Stimulated activated CD4-positive, alpha-beta T cell treated with anti-CD3 and anti-CD28 coated beads, Interleukin-1b, Interleukin-23, amount 100 ng/mL, for 24 hours (primary cell): ENCODE measurements around the gene FAM161B.
"Not testable (repeated sequence)": the region's sequence is repeated elsewhere in the genome, so short reads cannot be mapped to it uniquely, and the experiment has no call there.

ENCODE experiments used
- DNase-seq, 4 experiments: peaks; one replicate each; pipeline ENCODE4 v3.0.0-alpha.2; 2020; ENCODE audit warnings: low read depth in 4 of 4, low spot score in 1 of 4

The FAM161B gene

DNA sequence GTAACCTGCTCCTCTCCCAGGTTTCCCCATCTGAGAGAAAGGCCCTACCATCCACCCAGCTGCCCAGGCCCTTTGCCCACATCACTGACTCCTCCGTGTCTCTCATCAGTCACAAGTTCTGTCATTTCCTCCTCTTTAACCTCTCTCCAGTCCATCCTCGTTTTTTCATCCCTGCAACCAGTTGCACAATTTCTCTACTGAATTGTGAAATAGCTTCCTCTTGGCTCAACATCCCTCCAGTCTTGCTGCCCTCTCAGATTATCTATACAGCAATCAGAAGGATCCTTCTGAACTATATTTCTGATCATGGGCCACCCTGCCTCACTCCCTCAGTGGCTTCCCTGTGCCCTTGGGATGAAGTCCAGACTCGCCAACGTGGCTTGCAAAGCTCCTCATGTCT lies 6.8 kb downstream of the FAM161B start:
- DNase-seq, result no peak

DNA sequence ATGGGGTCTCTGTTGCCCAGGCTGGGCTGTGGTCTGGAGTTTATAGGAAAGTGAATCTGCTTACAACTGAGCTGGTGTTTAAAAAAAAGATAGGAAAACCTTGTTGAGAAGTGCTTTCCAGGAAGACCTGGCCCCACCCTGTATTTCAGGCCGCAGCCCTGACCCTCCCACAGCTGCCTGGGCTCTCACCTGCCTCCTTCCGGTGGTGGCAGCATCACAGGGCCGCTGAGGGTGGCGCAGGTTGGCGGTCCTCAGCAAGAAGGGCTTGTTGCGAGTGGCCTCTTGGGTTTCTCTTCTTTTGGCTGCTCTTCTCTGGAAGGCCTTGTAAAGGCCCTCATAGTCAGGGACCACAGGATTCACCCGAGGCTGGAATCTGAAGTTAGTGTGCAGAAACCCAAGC lies 7.7 kb downstream of the FAM161B start:
- no peak for DNase-seq

DNA sequence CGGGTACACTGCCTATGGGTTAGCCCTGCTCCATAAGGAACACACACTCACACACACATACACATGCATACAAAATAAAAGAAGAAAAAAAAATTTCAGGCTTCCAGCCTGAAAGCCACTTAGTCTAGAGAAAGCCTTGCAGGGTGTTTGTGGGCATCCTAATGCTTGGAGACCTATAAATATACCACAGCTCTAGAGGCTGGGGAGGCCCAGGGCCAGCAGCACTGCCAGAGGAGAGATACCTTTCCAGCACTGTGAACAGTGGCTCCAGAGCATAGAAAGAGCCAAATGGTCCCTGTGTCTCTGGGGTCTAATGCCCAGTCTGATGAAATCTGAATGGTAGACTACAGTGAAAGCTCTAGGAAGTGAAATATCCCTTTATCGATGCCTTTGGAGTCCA lies 12.9 kb downstream of the FAM161B start:
- DNase-seq, result no peak

DNA sequence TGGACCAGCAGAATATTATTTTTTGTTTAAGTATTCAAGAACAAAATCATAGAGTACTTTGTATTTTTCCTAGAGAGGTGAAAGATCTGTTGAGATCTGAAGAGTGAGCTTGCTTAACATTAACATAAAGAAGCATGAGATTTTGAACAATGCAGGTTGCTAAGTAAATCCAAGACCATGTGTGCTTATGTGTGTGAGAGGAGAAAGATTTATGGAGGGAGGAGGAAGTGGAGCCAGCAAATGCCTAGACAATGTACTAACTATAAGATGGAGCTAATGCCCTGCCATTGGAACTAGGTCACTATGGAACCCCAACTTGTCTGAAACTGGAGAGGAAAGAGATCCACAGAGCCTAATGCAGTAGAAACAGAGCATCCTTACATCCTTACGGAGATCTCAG lies 13.3 kb downstream of the FAM161B start:
- DNase-seq, result no peak

DNA sequence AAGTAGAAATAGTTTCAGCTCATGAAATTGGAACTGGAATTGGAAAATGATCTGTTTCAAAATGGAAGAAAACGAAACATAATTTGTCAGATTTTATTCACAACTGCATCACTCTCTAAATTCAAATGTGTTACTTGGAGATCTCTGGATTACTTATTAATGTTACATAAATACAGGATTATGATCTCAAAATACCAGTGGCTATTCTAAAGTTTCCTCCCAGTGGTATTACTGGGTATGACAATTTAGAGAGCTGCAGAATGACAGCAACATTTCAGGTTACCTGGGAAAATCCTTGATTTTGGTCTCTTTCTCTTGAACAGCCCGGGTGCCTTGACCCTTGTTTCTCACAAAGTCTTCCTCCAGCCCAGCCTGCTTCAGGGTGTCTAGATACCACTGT lies 14.2 kb downstream of the FAM161B start:
- no peak for DNase-seq

DNA sequence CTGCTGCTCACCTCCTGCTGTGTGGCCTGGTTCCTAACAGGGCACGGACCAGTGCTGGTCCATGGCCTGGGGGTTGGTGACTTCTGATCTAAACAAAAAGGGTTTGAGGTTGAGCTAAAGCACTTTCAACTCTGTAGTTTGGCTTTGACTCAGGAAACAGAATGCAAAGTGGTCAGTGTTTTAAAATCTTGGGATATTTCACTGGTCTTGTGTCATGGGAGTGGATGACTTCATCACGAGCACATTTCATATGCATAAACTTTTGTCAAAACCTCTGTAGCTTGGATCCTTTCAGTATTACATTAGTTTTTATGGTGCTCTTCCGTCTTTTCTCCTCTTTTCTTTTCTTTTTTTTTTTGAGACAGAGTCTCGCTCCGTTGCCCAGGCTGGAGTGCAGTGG lies 25.6 kb downstream of the FAM161B start:
- no peak for DNase-seq

DNA sequence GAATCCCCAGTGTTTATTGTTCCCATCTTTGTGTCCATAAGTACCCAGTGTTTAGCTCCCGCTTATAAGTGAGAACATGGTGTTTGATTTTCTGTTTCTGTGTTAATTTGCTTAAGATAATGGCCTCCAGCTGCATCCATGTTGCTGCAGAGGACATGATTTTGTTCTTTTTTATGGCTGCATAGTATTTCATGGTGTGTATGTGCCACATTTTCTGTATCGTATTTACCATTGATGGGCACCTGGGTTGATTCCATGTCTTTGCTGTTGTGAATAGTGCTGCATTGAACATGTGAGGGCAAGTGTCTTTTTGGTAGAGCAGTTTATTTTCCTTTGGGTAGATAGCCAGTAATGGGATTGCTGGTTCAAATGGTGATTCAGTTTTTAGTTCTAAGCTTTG lies 30.4 kb downstream of the FAM161B start:
- DNase-seq, result not testable (repeated sequence)

DNA sequence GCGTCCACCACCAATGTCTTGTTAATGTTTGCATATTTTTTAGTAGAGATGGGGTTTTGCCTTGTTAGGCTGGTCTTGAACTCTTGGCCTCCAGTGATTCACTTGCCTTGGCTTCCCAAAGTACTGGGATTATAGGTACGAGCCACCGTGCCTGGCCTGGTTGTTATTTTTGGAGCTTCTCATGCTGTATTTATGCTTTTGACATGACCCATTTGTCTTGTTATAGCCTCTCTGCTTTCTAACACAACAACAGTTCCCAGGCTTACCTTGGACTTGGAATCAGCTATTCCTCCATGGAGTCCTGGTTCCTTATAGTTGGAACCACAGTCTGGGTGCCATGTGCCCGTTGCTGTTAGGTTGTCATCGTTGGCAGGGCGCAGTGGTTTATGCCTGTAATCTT lies 33.6 kb downstream of the FAM161B start:
- no peak for DNase-seq

DNA sequence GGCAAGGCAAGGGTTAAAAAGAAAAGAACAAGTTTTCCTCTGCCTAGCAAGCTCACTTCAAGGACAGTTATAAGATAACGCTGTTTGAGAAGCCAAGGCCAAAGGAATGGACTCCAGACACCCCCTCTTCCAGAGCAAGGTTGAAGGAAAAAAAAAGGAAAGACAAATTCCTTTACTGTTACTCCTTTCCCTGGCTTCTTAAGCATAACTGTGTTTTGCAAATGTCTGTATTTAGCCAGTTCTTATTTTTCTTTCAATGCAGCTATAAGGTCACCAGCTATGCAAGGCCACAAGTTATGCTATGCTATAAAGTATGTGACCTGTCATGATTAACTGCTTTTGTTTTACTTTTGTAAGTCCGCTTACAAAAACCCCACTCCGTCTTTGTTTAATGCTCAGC lies 36.6 kb downstream of the FAM161B start:
- DNase-seq, result no peak

DNA sequence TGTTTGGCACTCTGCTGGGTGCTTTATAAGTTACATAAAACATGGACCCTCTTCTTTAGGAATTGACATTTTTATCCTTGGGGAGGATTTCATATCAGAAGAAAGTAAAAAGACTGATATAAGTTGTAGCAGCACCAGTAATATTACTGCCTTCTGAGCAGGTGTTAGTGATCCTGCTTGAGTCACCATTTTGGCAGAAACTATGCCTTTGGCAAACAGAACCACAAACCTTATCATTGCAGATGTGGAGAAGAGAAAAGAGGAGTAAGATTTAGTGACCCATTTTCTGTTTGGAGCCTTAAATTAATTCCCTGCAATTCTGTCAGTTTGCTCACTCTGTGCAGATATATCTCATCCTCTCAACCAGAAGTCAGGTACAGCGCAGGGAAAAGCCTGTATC lies 40.2 kb downstream of the FAM161B start:
- no peak for DNase-seq

DNA sequence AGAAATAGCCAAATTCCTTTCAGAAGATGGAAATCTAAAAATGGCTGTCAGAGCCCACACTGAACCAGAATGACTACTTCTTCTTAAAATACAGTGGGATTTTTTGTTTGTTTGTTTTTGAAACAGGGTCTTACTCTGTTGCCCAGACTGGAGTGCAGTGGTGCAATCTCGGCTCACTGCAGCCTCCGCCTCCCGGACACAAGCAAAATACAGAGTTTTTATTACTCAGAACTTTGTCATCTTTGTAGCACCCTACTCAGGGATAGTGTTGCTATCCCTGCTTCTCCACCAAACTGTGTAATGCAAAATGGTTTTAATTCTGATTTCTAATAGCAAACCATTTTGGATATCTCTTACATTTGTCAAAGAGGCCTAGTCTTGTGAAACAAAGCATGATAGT lies 46.9 kb downstream of the FAM161B start:
- no peak for DNase-seq

DNA sequence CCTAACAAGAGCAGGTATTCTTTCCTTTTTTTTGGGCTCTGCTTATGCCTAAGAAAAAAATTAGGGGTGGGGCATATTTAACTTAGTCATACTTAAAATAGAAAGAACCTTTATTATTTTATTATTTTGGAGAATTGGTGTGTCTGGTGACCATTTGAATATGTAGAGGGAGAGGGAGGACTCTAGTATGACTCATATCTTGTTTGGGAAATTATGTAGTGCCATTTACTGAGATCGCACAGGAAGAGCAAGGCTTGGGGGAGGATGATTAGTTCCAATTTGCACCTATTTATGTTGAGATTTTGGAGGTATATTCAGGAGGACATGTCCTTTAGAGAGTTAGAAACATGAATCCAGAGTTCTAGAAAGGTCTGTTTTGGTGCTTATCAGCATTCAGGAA lies 53.4 kb downstream of the FAM161B start:
- no peak for DNase-seq

DNA sequence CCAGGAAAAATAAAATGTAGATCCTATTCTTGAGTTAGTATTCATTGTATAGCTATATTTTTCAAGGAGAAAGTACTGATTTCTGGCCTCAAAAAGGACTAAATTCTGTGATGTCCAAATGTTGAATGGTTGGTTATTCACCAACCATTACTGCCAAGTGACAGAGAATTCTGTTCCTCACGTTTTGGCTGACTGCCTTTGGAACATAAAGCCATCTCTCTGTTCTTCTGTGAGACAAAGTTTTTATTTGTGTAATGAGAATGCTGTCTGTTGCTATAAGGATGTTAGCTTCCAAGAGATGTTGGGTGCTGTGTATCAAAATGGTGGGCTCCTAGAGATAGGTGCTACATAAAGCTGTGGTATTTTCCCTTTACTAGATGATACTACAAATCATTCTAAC lies 54.0 kb downstream of the FAM161B start:
- DNase-seq, result no peak

DNA sequence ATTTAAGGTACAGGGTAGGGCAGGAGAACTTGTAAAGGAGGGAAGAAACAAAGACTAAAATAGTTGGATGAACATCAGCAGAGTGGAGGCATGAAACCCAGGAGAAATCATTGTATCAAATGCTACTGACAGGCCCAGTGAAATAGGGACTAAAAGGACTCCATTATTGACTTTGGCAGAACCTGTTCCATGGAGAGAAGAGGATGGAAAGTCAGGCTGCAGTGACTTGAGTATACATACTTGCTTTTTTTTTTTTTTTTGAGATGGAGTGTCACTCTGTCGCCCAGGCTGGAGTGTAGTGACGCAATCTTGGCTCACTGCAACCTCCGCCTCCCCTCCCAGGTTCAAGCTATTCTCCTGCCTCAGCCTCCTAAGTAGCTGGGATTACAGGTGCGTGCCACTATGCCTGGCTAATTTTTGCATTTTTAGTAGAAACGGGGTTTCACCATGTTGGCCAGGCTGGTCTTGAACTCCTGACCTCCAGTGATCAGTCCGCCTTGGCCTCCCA lies 55.7 kb downstream of the FAM161B start:
- not testable (repeated sequence) for DNase-seq

DNA sequence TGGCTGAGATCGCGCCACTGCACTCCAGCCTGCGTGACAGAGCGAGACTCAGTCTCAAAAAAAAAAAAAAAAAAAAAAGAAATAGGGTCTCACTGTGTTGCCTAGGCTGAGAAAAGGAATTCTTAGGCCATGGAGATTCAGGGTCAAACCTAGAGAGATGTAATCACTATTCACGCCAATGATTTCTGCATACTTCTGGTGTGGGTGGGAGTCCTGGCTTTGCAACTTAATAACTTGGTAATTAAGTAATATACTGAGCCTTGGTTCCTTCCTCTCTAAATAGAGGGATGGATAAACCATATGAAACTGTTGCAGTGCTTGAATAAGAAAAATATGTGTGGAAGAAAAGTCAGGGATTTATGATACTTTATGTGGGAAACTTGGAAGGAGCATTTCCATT lies 60.5 kb downstream of the FAM161B start:
- no peak for DNase-seq

DNA sequence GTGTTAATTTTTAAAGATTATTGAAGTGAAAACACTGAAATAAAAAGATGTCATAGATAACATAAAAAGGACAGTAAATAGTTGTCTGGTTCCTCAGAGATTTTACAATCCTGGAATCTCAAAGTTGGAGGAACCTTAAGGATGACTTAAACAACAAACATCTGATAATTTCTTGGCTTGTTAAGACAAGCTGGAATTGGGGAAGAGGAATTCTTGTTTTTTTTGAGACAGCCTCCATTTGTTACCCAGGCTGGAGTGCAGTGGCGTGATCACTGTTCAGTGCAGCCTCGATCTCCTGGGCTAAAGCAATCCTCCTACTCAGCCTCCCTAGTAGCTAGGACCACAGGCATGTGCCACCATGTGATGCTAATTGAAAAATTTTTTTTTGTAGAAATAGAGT lies 60.9 kb downstream of the FAM161B start:
- no peak for DNase-seq

DNA sequence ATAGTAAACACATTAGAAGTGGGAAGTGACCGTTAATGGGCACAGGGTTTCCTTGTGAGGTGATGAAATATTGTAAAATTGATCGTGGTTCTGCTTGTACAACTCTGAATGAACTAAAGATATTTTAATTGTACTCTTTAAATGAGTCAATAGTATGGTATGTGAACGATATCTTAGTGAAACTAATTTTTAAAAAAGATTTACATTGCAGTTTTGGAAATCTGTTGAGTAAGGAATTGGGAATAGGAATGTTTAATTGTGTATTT lies 61.5 kb downstream of the FAM161B start:
- no peak for DNase-seq

DNA sequence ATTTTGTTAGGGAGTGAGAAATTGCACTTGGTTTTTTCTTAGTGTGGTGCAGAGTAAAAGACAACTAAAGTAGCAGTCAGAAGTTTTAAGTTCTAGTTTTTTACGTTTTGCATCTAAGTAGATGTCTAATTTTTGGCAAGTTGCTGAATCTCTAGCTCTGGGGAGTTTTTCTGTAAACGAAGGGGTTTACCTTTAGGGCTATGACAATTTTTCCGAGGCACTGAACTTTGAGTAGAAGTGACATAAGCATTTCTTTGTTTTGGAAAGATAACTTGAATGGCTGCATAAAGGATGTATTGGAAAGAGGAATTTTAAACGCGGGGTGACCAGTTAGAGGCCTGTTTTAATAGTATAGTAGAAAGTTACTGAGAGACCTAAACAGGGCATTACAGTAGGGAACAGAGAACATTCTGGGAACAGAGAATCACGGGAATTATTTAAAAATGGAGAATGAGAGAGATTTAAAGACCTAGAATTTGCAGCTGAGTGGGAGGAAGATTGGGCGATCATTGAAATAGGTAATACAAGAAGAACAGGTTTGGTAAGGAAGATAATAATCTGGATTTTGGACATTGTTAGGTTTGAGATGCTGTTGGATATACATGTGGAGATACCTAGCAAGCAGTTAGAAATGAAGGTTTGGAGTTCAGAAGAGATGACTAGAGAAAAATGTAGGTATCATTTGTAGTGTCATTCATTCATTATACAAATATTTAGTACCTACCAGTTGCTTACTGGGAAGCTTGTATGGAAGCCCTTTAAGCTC lies 62.0 kb downstream of the FAM161B start:
- DNase-seq, result no peak

DNA sequence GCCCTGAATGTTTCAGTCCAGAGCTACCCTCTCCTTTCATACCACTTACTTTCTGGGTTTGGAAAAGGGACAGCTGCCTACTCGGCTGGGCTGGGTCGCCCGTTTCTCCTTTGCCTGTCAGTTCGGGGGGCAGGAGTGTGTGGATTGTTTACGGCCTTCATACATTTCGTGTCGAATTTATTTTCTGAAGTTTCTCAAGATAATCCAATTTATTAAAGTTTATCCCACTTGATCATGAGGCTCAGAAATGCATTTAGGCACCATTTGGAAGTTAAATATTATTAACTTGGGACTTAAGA lies 62.6 kb downstream of the FAM161B start:
- peak in 1 of 4 experiments; percentile 2 for DNase-seq

DNA sequence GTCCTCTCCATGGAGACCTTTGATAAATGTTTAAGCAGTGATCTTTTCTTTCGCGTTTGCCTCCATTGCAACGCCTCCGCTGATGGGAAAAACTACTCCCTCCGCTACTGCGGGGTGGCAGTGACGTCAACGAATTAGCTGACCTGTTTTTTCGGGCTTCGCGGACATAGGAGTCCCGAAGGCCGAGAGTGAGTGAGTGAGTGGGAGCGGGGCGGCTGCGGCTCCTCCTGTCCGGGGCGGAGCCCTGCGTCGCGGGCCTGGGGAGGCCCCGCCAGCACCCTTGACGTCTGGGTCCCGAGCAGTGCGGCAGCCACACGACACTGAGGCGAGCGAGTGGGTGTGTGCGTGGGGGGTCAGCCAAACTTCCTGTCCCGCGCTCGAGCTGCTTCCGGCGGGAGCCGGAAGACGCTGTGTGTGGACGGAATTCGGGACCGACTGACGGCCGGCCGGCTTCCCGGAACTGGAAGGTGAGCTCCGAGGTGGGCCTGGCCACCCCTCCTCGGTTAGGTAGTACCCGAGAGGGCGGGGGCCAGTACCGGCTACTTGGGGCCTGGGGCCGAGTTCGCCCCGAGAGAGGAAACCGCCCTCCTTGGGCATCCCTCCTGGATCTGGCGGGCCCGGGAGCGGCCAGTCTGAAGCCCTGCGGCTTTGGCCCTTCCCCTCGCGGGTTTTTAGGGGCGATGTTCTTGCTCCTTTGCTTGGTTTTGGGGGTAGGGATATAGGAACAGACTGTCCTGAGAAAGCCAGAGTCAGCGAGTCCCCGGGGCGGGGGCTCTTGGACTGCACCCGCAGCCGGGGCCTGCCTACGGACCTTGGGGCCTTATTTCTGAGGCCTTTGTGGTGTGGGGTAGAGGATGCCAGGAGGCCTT lies 63.2 kb downstream of the FAM161B start, which contains the start of gene ZNF410:
TSS of gene ZNF410 (plus strand) at position 411 of the 869 bp plus-strand sequence. CDS start 5,317 bp downstream, outside the sequence.
- DNase-seq, result peak; percentile 75 to 92 (median 86)

DNA sequence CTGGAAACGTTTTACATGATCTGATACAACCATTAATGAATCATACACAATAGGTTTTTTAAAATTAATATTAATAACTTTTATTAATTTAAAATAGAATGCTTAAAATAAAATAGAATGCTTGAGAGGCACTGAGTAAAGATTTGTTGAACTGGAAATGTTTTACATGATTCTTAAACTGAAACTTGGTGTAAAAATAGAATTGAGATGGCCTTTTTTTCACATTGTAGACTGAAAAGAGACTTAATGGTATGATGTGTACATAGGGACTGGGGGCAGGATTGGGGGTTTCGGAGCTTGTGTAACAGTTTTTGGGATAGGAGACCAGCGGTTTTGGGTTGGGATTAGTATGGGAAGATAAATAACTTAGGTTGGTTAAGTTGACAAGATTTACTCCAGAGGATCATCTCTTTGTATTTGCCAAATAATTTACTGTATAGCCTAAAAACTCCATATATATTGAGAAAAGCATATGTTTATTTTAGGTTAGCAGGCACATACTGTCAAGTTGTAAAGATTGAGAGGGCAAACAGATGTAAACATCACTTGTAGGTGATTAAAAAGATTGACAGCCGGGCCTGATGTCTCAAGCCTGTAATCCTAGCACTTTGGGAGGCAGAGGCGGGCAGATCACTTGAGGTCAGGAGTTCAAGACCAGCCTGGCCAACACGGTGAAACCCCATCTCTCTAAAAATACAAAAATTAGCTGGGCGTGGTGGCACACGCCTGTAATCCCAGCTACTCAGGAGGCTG lies 65.3 kb downstream of the FAM161B start:
- DNase-seq, result no peak
